Karpas-422 (cell line): ENCODE data around the gene RANGRF. TPM values are rescaled to one million over a fixed set of nuclear protein-coding genes. Genes with fewer than 3 reads are reported as not detected.
A peak's percentile ranks its signal among the peaks of the same experiment; 100 is the strongest.

Source experiments
- DNase-seq: peaks from one replicate; pipeline ENCODE4 v3.0.0-alpha.2; 2015
- H2AFZ ChIP-seq: fragments of 200-600 bp; sonication (generic); 2 replicates; pipeline ENCODE4 v1.6.1; 2014; ENCODE audit warnings: antibody characterized with exemption, low read length, mixed read lengths
- H3K27ac ChIP-seq: fragments of 200-600 bp; sonication (generic); 2 replicates; pipeline ENCODE4 v1.5.1; 2014; ENCODE audit warnings: mild to moderate bottlenecking, low read length, moderate library complexity
- H3K27me3 ChIP-seq: fragments of 200-600 bp; sonication (generic); 2 replicates; pipeline ENCODE4 v1.6.1; 2014; ENCODE audit warnings: low read length, mixed read lengths
- H3K36me3 ChIP-seq: fragments of 200-600 bp; sonication (generic); 2 replicates; pipeline ENCODE4 v1.6.1; 2014; ENCODE audit warnings: low read length, mixed read lengths; ENCODE audit not compliant: insufficient read depth
- H3K4me1 ChIP-seq: fragments of 200-600 bp; sonication (generic); 2 replicates; pipeline ENCODE4 v1.6.1; 2014; ENCODE audit warnings: mild to moderate bottlenecking, low read length, mixed read lengths
- H3K4me2 ChIP-seq: fragments of 200-600 bp; sonication (generic); 2 replicates; pipeline ENCODE4 v1.6.1; 2014; ENCODE audit warnings: low read length, low read depth, mild to moderate bottlenecking; ENCODE audit not compliant: poor library complexity, severe bottlenecking
- H3K4me3 ChIP-seq: fragments of 200-600 bp; sonication (generic); 2 replicates; pipeline ENCODE4 v1.5.1; 2014; ENCODE audit warnings: mild to moderate bottlenecking, antibody characterized with exemption, low read length, mixed read lengths
- H3K79me2 ChIP-seq: fragments of 200-600 bp; sonication (generic); 2 replicates; pipeline ENCODE4 v1.6.1; 2014; ENCODE audit warnings: mild to moderate bottlenecking, low read length, mixed read lengths
- H3K9ac ChIP-seq: fragments of 200-600 bp; sonication (generic); 2 replicates; pipeline ENCODE4 v1.6.0; 2014; ENCODE audit warnings: low read length
- H3K9me2 ChIP-seq: fragments of 200-600 bp; sonication (generic), shearing (Covaris generic); replicated peaks from 2 replicates; pipeline ENCODE4 v1.6.0; 2014; ENCODE audit warnings: mild to moderate bottlenecking, low read length, moderate library complexity; ENCODE audit not compliant: insufficient read depth
- H3K9me3 ChIP-seq: fragments of 300-700, 200-600 bp; sonication (generic); 2 replicates; pipeline ENCODE4 v1.6.1; 2014; ENCODE audit warnings: low read length, mixed read lengths
- H4K20me1 ChIP-seq: fragments of 200-600 bp; sonication (generic); 2 replicates; pipeline ENCODE4 v1.6.1; 2014; ENCODE audit warnings: mild to moderate bottlenecking, antibody characterized with exemption, low read length, low read depth; ENCODE audit not compliant: insufficient read depth
- total RNA-seq: library from RNA; depleted of rRNA; stranded (reverse); fragments of >200 nt; shearing (Covaris generic); gene quantifications from 2 replicates; pipeline ENCODE4 v1.2.3, GENCODE V29; 2014; ENCODE audit warnings: low replicate concordance

RANGRF gene
- total RNA-seq, 1 experiment from 2014 or later: 25.5 TPM

- Histone ChIP-seq H3K27me3 (no peaks in the 10 kb centered on the region), H3K9ac (no peak overlapping the region)
- DNase-seq: peak; percentile 39
Observed at GRCh38 chr17:8324132-8324531, 35.7 kb downstream of the RANGRF start.

GRCh38 chr17:8324923-8325322 is 36.5 kb downstream of the RANGRF start:
- peak; percentile 41 for DNase-seq
- no peaks in the 10 kb centered on the region for H4K20me1 ChIP-seq
- no peak overlapping the region for H2AFZ ChIP-seq
- no peaks in the 10 kb centered on the region for H3K4me1 ChIP-seq
- no peaks in the 10 kb centered on the region for H3K9me3 ChIP-seq
- no peaks in the 10 kb centered on the region for H3K36me3 ChIP-seq
- no peak overlapping the region for H3K4me3 ChIP-seq
- H3K79me2 ChIP-seq: no peaks in the 10 kb centered on the region
- H3K27me3 ChIP-seq: no peaks in the 10 kb centered on the region
- H3K9ac ChIP-seq: no peak overlapping the region
- H3K4me2 ChIP-seq: no peak overlapping the region
- H3K27ac ChIP-seq: no peak overlapping the region
- H3K9me2 ChIP-seq: no peaks in the 10 kb centered on the region

More at GRCh38 chr17:8324132-8324531, 35.7 kb downstream of the RANGRF start:
- Histone ChIP-seq H3K27ac (no peak overlapping the region), H3K9me3 (no peaks in the 10 kb centered on the region), H2AFZ (no peak overlapping the region), H3K79me2 (no peaks in the 10 kb centered on the region), H3K36me3 (no peaks in the 10 kb centered on the region), H3K9me2 (no peaks in the 10 kb centered on the region), H4K20me1 (no peaks in the 10 kb centered on the region), H3K4me2 (no peak overlapping the region), H3K4me1 (no peaks in the 10 kb centered on the region), H3K4me3 (no peak overlapping the region)

- H3K9ac ChIP-seq: no peak overlapping the region
- no peaks in the 10 kb centered on the region for H3K27me3 ChIP-seq
- H3K4me3 ChIP-seq: no peak overlapping the region
- no peak overlapping the region for H2AFZ ChIP-seq
- no peaks in the 10 kb centered on the region for H4K20me1 ChIP-seq
- no peaks in the 10 kb centered on the region for H3K36me3 ChIP-seq
- no peak overlapping the region for H3K27ac ChIP-seq
- no peaks in the 10 kb centered on the region for H3K79me2 ChIP-seq
- H3K9me3 ChIP-seq: no peaks in the 10 kb centered on the region
- H3K9me2 ChIP-seq: no peaks in the 10 kb centered on the region
- no peak for DNase-seq
- H3K4me2 ChIP-seq: no peak overlapping the region
- H3K4me1 ChIP-seq: no peaks in the 10 kb centered on the region
Observed at GRCh38 chr17:8326511-8327302, 38.2 kb downstream of the RANGRF start.

GRCh38 chr17:8327303-8327649 is 38.8 kb downstream of the RANGRF start:
- H2AFZ ChIP-seq: no peak overlapping the region
- no peak overlapping the region for H3K4me3 ChIP-seq
- no peak overlapping the region for H3K4me2 ChIP-seq

GRCh38 chr17:8332128-8332527 is 43.7 kb downstream of the RANGRF start:
- H3K9ac ChIP-seq: no peak overlapping the region
- H3K36me3 ChIP-seq: no peaks in the 10 kb centered on the region
- no peaks in the 10 kb centered on the region for H3K9me2 ChIP-seq
- no peaks in the 10 kb centered on the region for H3K4me1 ChIP-seq
- H3K27ac ChIP-seq: no peak overlapping the region
- no peak overlapping the region for H3K4me3 ChIP-seq
- H3K9me3 ChIP-seq: no peaks in the 10 kb centered on the region
- no peak overlapping the region for H2AFZ ChIP-seq
- H3K27me3 ChIP-seq: no peaks in the 10 kb centered on the region
- DNase-seq: no peak
- no peak overlapping the region for H3K4me2 ChIP-seq
- no peaks in the 10 kb centered on the region for H3K79me2 ChIP-seq
- H4K20me1 ChIP-seq: no peaks in the 10 kb centered on the region

More at GRCh38 chr17:8327303-8327649, 38.8 kb downstream of the RANGRF start:
- H3K9me3 ChIP-seq: no peaks in the 10 kb centered on the region
- no peaks in the 10 kb centered on the region for H3K27me3 ChIP-seq
- no peak overlapping the region for H3K9ac ChIP-seq
- no peaks in the 10 kb centered on the region for H3K36me3 ChIP-seq
- no peaks in the 10 kb centered on the region for H3K4me1 ChIP-seq
- H3K27ac ChIP-seq: no peak overlapping the region
- H4K20me1 ChIP-seq: no peaks in the 10 kb centered on the region
- H3K9me2 ChIP-seq: no peaks in the 10 kb centered on the region
- no peaks in the 10 kb centered on the region for H3K79me2 ChIP-seq
- DNase-seq: no peak

- H3K9me2 ChIP-seq: no peaks in the 10 kb centered on the region
- no peak overlapping the region for H3K4me2 ChIP-seq
- H2AFZ ChIP-seq: no peak overlapping the region
- no peaks in the 10 kb centered on the region for H3K79me2 ChIP-seq
- no peaks in the 10 kb centered on the region for H3K27me3 ChIP-seq
- no peak for DNase-seq
- no peaks in the 10 kb centered on the region for H3K4me1 ChIP-seq
- H4K20me1 ChIP-seq: no peaks in the 10 kb centered on the region
- no peaks in the 10 kb centered on the region for H3K9me3 ChIP-seq
- no peak overlapping the region for H3K9ac ChIP-seq
- no peak overlapping the region for H3K27ac ChIP-seq
- H3K4me3 ChIP-seq: no peak overlapping the region
- no peaks in the 10 kb centered on the region for H3K36me3 ChIP-seq
Observed at GRCh38 chr17:8332688-8333087, 44.2 kb downstream of the RANGRF start.

GRCh38 chr17:8333281-8333680 is 44.8 kb downstream of the RANGRF start:
- no peaks in the 10 kb centered on the region for H4K20me1 ChIP-seq
- peaks cover 6% of the 10 kb centered on the region for H3K4me1 ChIP-seq
- H2AFZ ChIP-seq: no peak overlapping the region
- no peak overlapping the region for H3K27ac ChIP-seq
- no peak overlapping the region for H3K9ac ChIP-seq
- no peak for DNase-seq
- H3K79me2 ChIP-seq: no peaks in the 10 kb centered on the region
- no peaks in the 10 kb centered on the region for H3K9me3 ChIP-seq
- H3K4me2 ChIP-seq: no peak overlapping the region
- H3K4me3 ChIP-seq: no peak overlapping the region
- no peaks in the 10 kb centered on the region for H3K27me3 ChIP-seq
- no peaks in the 10 kb centered on the region for H3K9me2 ChIP-seq
- no peaks in the 10 kb centered on the region for H3K36me3 ChIP-seq

- no peak overlapping the region for H3K4me3 ChIP-seq
- peaks cover 8% of the 10 kb centered on the region for H3K4me1 ChIP-seq
- no peaks in the 10 kb centered on the region for H3K9me3 ChIP-seq
- H3K27ac ChIP-seq: no peak overlapping the region
- no peaks in the 10 kb centered on the region for H3K27me3 ChIP-seq
- no peaks in the 10 kb centered on the region for H3K36me3 ChIP-seq
- H3K9ac ChIP-seq: 0 out of 2 replicates have a peak overlapping the region, but pooled peaks have one; percentile 20
- H3K9me2 ChIP-seq: no peaks in the 10 kb centered on the region
- peak overlapping the region; percentile 47 for H3K4me2 ChIP-seq
- H2AFZ ChIP-seq: peak overlapping the region; percentile 56; the same call in 1 of the 2 replicates
- no peak for DNase-seq
- no peaks in the 10 kb centered on the region for H4K20me1 ChIP-seq
- no peaks in the 10 kb centered on the region for H3K79me2 ChIP-seq
Observed at GRCh38 chr17:8337802-8338752, 49.6 kb downstream of the RANGRF start.
